ENCODE results near the gene PDE4C.
A peak's percentile ranks its signal among the peaks of the same experiment; 100 is the strongest.

PDE4C gene

GRCh38 chr19:18197306-18197705 lies 28.9 kb downstream of the PDE4C start:
- FAIRE-seq = no peak

- no peak for FAIRE-seq
Measured at GRCh38 chr19:18196511-18196845, 29.8 kb downstream of the PDE4C start.

GRCh38 chr19:18194554-18195238 lies 31.5 kb downstream of the PDE4C start:
- no peak for FAIRE-seq

- FAIRE-seq = no peak
Measured at GRCh38 chr19:18194181-18194530, 32.1 kb downstream of the PDE4C start.

- FAIRE-seq = no peak
Measured at GRCh38 chr19:18193388-18194180, 32.7 kb downstream of the PDE4C start.

- peak; percentile 97 for FAIRE-seq
Measured at GRCh38 chr19:18192673-18193387, 33.4 kb downstream of the PDE4C start, which contains the start of gene MPV17L2. Gene MPV17L2 (plus strand): TSS chr19:18193218. CDS start chr19:18193282, 64 bp downstream.

GRCh38 chr19:18191640-18192062 lies 34.6 kb downstream of the PDE4C start:
- FAIRE-seq = no peak

- FAIRE-seq = no peak
Measured at GRCh38 chr19:18190278-18190677, 36.0 kb downstream of the PDE4C start.

GRCh38 chr19:18185538-18185937 lies 40.7 kb downstream of the PDE4C start:
- FAIRE-seq = no peak

GRCh38 chr19:18183529-18183928 lies 42.7 kb downstream of the PDE4C start:
- FAIRE-seq = no peak

GRCh38 chr19:18179957-18180356 lies 46.3 kb downstream of the PDE4C start:
- FAIRE-seq = no peak

- FAIRE-seq = no peak
Measured at GRCh38 chr19:18176367-18177310, 49.6 kb downstream of the PDE4C start.

GRCh38 chr19:18174983-18175382 lies 51.3 kb downstream of the PDE4C start:
- FAIRE-seq = no peak

Data from colon (tissue), 2 donors.